Heart right ventricle (tissue), 16 donors: Measurements from ENCODE around the gene NWD2. TPM values are rescaled to one million over a fixed set of nuclear protein-coding genes. Genes with fewer than 3 reads are reported as not detected.
"Not testable (repeated sequence)": the region's sequence is repeated elsewhere in the genome, so short reads cannot be mapped to it uniquely, and the experiment has no call there.

ENCODE experiments used
- ATAC-seq, 8 donors: fragments of 200-7000 bp; cut with Tn5 transposase; one replicate each; pipeline ENCODE4 v1.9.1; 2020; ENCODE audit warnings: mild to moderate bottlenecking in 8 of 8, moderate library complexity in 8 of 8, moderate number of reproducible peaks in 1 of 8
- DNase-seq, 2 donors: peaks; one replicate each; pipeline ENCODE4 v3.0.0-alpha.2; 2020
- H3K27ac ChIP-seq, 10 donors: fragments of 200-600 bp; sonication (generic) in 2 of 10; one replicate each; pipeline versions ENCODE4 v1.5.0 to v1.8.0; 2020 to 2022; ENCODE audit warnings: mild to moderate bottlenecking in 3 of 10
- H3K27me3 ChIP-seq, 7 donors: fragments of 200-600 bp; one replicate each; pipeline ENCODE4 v1.8.0; 2021 to 2022; ENCODE audit warnings: mild to moderate bottlenecking in 2 of 7
- H3K36me3 ChIP-seq, 9 donors: fragments of 200-600 bp; sonication (generic) in 1 of 9; one replicate each; pipeline versions ENCODE4 v1.5.0 to v1.8.0; 2020 to 2022; ENCODE audit warnings: mild to moderate bottlenecking in 2 of 9
- H3K4me1 ChIP-seq, 9 donors: fragments of 200-600 bp; sonication (generic) in 1 of 9; one replicate each; pipeline versions ENCODE4 v1.5.0 to v1.8.0; 2020 to 2022; ENCODE audit warnings: mild to moderate bottlenecking in 4 of 9
- H3K4me3 ChIP-seq, 10 donors: fragments of 200-600 bp; sonication (generic) in 2 of 10; one replicate each; pipeline versions ENCODE4 v1.5.0 to v1.8.0; 2020 to 2022; ENCODE audit warnings: mild to moderate bottlenecking in 7 of 10, moderate library complexity in 2 of 10
- H3K9me3 ChIP-seq, 11 donors: fragments of 200-600 bp in 10 of 11; sonication (generic) in 2 of 11; one replicate each; pipeline versions ENCODE4 v1.5.0 to v1.8.0; 2013 to 2022; ENCODE audit warnings: mild to moderate bottlenecking in 2 of 11, control low read depth in 1 of 11, moderate library complexity in 1 of 11
- WGBS, 2 donors: extraction: QIAGEN DNeasy Blood & Tissue Kit; methylation state at CpG; one replicate each; pipeline ENCODE4 v1.1.7; 2013; ENCODE audit warnings: inconsistent platforms in 1 of 2; 5-methylcytosine and 5-hydroxymethylcytosine counted together
- intact Hi-C, 10 donors: fragments of 100-400 bp; cut with DNase I; formaldehyde crosslinking; loops; one replicate each; pipeline versions ENCODE4 v1.11.1 to v1.14.2; 2022
- microRNA-seq, 2 donors: library from miRNA; unstranded; fragments of <30 nt; microRNA quantifications; one replicate each; pipeline ENCODE4 v1.2.0, GENCODE V29; 2021
- polyA plus RNA-seq, 2 donors: library from polyadenylated mRNA; stranded (reverse); fragments of 200-250 nt; gene quantifications; one replicate each; pipeline ENCODE4 v1.2.3, GENCODE V29; 2013
- total RNA-seq, 10 donors: library from RNA; stranded (reverse); fragmentation: NEBNext Ultra II Directional in 3 of 10; extraction: Animal tissue kit (Norgen Biotek cat#: 25700) in 3 of 10; gene quantifications; one replicate each; pipeline versions ENCODE4 v1.2.1 to v1.2.4, GENCODE V29; 2021 to 2023
- TF ChIP-seq, protein P1 (sequence below), 9 donors: fragments of 200-600 bp; sonication (generic) in 2 of 9; IDR thresholded peaks; one replicate each; pipeline versions ENCODE4 v1.5.0 to v1.8.0; 2021 to 2022; ENCODE audit warnings: antibody characterized with exemption in 9 of 9, mild to moderate bottlenecking in 5 of 9, moderate library complexity in 1 of 9
- donor health status: Arrhythmogenic right ventricular cardiomyopathy.
- donor health status: ischemic (EF 13 %, LVEDD 7.1; RV severe dilation, severe dysfunction).
- donor health status: healthy with polysubstance abuse.
- donor health status: DM: no; HTN: yes; CAD: no.
- donor health status: DM: no; HTN: no; CAD: no.
- donor health status: ischemic (EF 25% LVEDD 6.9; RV normal size, moderate dysfunction).
- donor health status: ischemic (EF 25% LVEDD 5.7; RV mildly dilated, moderate dysfunction).
- donor health status: healthy.
- donor health status: DM: yes; HTN: yes; CAD: no.
- donor health status: Ischemic cardiomyopathy.
- donor health status: ischemic (EF 35%, LVEDD 5.7; RV mildly dilated, moderate dysfunction).
- donor health status: nonischemic (EF 11% LVEDD 7.7; RV severe dilation, severe dysfunction).
- donor health status: DM: yes; HTN: yes; CAD: no.
- donor health status: PGD.
- donor health status: ischemic (EF 29% LVEDD 5.4; RV normal size, mild dysfunction).
- donor health status: nonischemic (EF 23%, LVEDD 6.1; RV moderate dilation, normal function).

NWD2 gene
- total and polyA plus RNA-seq, 12 donors = 0.02 to 0.37 (median 0.04) TPM; not detected in 7

GRCh38 chr4:37490391-37491347 is 246.1 kb downstream of the NWD2 start:
- intact Hi-C loops = no loop called here

GRCh38 chr4:37495353-37495752 is 250.8 kb downstream of the NWD2 start:
- H3K4me1 ChIP-seq, DNase-seq, H3K27ac ChIP-seq, H3K36me3 ChIP-seq, H3K27me3 ChIP-seq, intact Hi-C loops, ATAC-seq, H3K4me3 ChIP-seq: not testable (repeated sequence)
- WGBS, 2 donors = 93% methylated on average over 4 of the region's 4 CpGs
- H3K9me3 ChIP-seq = peaks cover 0 to 48% (median 0%) of the 10 kb centered on the region in 11 donors

More at GRCh38 chr4:37490391-37491347, 246.1 kb downstream of the NWD2 start:
- Histone ChIP-seq H3K36me3 (no peaks in the 10 kb centered on the region), H3K27me3 (no peaks in the 10 kb centered on the region), H3K4me1 (no peaks in the 10 kb centered on the region), H3K9me3 (peaks cover 0 to 8% (median 0%) of the 10 kb centered on the region in 11 donors), H3K4me3 (no peak overlapping the region), H3K27ac (no peak overlapping the region)
- no peak for ATAC-seq
- DNase-seq = no peak
- TF ChIP-seq, protein P1, sequence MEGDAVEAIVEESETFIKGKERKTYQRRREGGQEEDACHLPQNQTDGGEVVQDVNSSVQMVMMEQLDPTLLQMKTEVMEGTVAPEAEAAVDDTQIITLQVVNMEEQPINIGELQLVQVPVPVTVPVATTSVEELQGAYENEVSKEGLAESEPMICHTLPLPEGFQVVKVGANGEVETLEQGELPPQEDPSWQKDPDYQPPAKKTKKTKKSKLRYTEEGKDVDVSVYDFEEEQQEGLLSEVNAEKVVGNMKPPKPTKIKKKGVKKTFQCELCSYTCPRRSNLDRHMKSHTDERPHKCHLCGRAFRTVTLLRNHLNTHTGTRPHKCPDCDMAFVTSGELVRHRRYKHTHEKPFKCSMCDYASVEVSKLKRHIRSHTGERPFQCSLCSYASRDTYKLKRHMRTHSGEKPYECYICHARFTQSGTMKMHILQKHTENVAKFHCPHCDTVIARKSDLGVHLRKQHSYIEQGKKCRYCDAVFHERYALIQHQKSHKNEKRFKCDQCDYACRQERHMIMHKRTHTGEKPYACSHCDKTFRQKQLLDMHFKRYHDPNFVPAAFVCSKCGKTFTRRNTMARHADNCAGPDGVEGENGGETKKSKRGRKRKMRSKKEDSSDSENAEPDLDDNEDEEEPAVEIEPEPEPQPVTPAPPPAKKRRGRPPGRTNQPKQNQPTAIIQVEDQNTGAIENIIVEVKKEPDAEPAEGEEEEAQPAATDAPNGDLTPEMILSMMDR (IDR thresholded peaks at IDR 0.05) = no peak
- 86 to 87% methylated on average over 9 of the region's 9 CpGs for WGBS, 2 donors

Small RNAs within 50 kb of the gene (microRNA-seq; reads per million reads assigned to microRNA genes)
- 0 reads per million in 2 donors for gene MIR4801
